ENCODE measurements around the gene ARHGAP45.
A peak's percentile ranks its signal among the peaks of the same experiment; 100 is the strongest.

The ARHGAP45 gene

DNA sequence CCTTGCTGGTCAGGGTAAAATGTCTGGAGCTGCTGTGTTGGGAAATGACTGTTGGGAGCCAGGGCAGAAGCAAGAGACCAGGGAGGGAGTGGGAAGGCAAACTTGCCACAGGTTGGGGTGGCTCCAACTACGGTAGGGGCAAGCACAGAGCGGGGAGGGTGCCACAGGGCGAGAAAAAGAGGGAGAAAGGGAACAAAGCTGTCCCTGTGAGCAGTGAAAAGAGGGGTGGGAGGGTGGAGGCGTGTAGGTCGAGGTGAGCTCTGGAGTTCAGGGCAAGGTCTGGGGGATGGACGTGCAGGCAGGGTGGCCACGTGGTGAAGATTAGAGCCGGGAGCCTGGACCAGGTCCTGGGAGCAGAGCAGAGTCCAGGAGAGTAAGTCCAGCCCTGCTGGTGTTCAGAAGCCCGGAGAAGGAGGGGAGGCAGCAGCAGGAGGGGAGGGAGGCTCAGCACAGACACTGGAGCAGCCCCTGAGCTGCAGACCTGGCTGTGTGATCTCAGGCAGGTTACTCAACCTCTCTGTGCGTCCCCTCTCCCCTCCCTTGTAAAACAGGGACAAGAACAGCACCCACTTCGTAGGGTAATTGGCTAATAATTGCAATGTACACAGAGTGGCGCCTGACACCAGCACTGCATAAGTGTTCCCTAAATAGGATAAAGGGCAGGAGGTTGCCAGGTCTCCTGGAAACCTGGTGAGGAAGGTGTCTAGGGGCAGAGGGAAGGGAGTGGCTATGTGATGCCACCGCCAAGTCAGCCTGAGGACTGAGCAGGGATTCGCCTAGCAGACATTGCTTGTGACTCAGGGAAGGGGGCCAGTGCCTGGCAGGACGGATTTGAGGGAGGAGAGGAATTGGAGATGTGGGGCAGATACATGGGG, 31.4 kb downstream of the ARHGAP45 start:
- DNase-seq (ENCODE audit: extremely low spot score, insufficient read length, low read depth) (no peak), FAIRE-seq (no peak)

DNA sequence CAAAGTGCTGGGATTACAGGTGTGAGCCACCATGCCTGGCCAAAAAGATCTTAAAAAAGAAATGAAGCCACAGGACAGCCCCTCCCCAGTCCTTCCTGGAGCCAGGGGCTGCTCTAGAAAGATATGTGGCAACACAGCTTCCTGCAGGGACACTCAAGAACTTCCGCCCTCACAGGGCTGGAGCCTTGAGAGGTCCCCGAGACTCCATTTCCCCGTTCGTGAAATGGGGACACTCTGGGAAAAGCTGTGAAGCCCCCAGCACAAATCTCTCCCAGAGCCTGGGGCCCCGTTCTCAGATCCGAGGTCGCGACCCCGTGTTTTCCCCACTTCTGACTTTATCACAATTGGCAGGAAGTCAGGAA, 34.4 kb downstream of the ARHGAP45 start:
- FAIRE-seq (no peak), DNase-seq (ENCODE audit: extremely low spot score, insufficient read length, low read depth) (no peak)

DNA sequence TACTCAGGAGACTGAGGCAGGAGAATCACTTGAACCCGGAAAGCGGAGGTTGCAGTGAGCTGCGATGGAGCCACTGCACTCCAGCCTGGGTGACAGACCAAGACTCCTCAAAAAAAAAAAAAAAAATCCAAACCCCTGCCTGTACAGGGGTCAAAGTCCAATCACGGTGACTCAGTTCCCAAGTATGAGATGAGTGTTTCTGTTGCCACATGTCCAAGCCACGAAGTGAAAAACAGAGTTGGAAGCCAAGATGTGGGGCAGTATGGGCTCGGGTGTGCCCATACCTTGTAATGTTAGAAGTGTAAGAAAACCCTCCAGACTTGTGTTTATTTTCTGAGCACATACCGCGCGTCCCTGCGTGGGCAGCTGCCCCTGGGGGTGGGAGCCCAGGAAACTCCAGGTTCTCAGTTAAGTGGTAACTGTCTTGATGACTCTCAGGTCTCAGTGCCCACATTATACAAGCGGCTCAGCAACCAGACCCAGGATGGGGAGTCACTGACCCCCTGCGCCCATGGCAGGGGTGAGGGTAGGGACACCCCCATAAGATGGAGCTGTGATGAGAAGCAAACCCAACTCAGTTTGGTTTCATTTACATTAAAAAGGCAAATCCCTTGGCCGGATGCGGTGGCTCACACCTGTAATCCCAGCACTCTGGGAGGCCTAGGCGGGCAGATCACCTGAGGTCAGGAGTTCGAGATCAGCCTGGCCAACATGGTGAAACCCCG, 35.6 kb downstream of the ARHGAP45 start:
- FAIRE-seq (peak; percentile 85), DNase-seq (ENCODE audit: extremely low spot score, insufficient read length, low read depth) (no peak)

DNA sequence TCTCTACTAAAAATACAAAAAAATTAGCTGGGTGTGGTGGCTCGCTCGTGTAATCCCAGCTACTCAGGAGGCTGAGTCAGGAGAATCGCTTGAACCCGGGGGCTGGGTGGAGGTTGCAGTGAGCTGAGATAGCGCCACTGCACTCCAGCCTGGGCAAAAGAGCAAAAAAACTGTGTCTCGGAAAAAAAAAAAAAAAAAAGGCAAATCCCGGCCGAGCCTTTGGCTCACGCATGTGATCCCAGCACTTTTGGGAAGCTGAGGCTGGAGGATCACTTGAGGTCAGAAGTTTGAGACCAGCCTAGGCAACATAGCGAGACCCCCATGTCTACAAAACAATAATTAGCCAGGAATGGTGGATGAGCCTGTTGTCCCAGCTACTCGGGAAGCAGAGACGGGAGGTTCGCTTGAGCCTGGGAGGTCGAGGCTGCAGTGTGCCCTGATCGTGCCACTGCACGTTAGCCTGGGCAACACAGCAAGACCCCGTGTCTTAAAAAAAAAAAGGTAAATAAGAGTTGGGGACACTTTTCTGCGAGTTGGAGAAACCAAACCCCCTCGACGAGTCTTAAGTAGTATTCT, 36.3 kb downstream of the ARHGAP45 start:
- no peak for DNase-seq (ENCODE audit: extremely low spot score, insufficient read length, low read depth)
- no peak for FAIRE-seq

DNA sequence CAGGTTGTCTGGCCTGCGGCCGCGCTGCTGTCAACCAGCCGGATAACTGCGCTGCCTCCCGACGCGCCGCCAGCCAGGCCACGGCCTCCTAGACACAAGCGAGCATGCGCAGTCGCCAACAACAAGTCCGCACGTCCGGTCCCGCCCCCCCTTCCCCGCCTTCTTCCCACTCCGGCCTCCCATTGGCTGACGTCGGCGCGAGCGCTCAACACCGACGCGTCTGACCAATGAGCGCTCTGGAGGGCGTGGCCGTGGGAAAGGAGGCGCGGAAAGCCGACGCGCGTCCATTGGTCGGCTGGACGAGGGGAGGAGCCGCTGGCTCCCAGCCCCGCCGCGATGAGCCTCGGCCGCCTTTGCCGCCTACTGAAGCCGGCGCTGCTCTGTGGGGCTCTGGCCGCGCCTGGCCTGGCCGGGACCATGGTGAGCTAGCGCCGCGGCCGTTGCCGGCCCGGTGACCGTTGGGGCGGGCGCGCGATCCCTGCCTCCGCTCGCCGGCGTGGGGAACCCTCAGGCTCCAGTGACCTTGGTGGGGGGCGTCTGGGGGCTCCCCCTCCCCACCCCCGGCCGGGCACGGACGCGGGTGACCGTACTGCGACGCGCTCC, 36.8 kb downstream of the ARHGAP45 start, which contains the start of gene GPX4:
Gene GPX4 (plus strand): TSS at position 287 of the 603 bp plus-strand sequence. CDS start 50 bp downstream, at position 337.
- FAIRE-seq, result peak; percentile 99
- peak; percentile 95 for DNase-seq (ENCODE audit: extremely low spot score, insufficient read length, low read depth)

DNA sequence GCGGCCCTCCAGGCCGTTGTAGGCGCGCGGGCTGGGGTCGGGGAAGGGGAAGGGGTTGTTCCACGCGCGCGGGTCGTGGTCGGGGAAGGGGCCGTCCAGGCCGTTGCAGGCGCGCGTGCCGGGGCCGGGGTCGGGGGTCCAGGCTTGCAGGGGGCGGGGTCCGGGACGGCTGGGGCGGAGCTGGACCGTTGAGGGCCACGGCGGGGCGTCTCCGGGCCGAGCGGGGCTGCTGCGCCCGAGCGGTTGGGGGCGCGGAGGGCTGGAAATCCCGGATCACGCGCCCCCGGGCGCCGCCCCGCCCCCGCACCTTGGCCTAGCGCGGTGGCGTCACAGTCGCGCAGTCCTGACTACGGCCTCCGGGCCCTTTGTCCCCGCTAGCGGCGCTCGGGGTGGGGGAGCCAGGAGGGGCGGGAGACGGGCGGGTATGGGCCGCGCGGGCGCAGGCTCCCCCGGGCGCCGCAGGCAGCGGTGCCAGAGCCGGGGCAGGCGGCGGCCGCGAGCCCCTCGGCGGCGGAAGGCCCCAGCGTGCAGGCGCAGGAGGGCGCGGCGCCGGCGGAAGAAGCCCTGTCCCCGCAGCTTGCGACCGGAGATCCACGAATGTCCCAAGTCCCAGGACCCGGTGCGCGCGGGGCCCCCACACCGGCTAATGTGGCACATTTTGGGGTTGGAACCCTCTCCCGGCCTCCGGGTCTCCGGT, 37.5 kb downstream of the ARHGAP45 start:
- peak; percentile 42 for FAIRE-seq
- no peak for DNase-seq (ENCODE audit: extremely low spot score, insufficient read length, low read depth)

DNA sequence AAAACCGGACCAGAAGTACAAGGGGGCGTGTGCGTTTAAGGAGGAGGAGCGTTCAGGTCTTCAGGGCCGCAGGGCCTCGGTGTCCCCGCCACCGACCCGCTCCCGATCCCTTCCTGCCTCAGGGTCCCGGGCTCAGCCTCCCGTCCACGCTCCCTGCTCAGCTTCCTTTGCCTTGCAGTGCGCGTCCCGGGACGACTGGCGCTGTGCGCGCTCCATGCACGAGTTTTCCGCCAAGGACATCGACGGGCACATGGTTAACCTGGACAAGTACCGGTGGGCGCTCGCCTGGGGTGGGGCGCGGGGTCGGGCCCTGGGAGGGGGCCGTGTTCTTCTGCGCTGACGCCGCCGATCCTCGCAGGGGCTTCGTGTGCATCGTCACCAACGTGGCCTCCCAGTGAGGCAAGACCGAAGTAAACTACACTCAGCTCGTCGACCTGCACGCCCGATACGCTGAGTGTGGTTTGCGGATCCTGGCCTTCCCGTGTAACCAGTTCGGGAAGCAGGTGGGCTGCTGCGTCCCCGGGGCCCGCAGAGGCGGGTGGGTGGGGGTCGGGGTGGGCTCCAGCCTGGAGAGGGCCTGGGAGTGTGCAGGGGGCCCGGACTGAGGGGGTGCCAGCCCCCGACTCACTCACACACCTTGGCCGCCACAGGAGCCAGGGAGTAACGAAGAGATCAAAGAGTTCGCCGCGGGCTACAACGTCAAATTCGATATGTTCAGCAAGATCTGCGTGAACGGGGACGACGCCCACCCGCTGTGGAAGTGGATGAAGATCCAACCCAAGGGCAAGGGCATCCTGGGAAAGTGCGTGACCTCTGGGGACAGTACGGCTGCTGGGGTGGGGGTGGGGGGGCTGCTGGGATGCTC, 38.3 kb downstream of the ARHGAP45 start:
- no peak for FAIRE-seq
- DNase-seq (ENCODE audit: extremely low spot score, insufficient read length, low read depth), result no peak

DNA sequence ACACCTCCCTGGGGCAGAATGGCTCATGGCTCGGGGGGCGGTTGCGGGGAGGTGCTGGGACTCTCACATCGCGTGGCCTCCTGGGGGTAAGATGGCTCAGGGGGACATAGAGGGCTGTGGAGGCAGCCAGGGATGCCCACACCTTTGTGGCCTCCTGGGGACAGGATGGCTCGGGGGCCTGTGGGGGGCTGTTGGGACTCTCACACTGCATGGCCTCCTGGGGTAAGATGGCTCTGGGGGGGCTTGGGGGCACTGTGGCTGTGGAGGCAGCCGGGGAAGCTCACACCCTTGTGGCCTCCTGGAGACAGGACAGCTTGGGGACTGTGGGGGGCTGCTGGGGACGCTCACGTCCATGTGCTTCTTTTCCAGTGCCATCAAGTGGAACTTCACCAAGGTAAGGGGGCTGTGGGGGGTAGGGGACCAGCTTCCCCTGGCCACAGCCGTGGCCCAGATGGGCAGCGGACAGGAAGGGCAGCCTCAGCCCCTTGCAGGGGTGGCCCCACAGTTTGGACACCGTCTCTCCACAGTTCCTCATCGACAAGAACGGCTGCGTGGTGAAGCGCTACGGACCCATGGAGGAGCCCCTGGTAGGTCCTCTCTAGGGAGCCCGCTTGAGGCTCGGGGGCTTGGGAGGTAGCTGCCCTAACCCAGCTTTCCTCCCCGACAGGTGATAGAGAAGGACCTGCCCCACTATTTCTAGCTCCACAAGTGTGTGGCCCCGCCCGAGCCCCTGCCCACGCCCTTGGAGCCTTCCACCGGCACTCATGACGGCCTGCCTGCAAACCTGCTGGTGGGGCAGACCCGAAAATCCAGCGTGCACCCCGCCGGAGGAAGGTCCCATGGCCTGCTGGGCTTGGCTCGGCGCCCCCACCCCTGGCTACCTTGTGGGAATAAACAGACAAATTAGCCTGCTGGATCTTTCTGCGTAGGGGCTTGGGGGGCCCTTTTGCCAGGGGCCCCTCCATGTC, 39.2 kb downstream of the ARHGAP45 start:
- no peak for DNase-seq (ENCODE audit: extremely low spot score, insufficient read length, low read depth)
- no peak for FAIRE-seq

DNA sequence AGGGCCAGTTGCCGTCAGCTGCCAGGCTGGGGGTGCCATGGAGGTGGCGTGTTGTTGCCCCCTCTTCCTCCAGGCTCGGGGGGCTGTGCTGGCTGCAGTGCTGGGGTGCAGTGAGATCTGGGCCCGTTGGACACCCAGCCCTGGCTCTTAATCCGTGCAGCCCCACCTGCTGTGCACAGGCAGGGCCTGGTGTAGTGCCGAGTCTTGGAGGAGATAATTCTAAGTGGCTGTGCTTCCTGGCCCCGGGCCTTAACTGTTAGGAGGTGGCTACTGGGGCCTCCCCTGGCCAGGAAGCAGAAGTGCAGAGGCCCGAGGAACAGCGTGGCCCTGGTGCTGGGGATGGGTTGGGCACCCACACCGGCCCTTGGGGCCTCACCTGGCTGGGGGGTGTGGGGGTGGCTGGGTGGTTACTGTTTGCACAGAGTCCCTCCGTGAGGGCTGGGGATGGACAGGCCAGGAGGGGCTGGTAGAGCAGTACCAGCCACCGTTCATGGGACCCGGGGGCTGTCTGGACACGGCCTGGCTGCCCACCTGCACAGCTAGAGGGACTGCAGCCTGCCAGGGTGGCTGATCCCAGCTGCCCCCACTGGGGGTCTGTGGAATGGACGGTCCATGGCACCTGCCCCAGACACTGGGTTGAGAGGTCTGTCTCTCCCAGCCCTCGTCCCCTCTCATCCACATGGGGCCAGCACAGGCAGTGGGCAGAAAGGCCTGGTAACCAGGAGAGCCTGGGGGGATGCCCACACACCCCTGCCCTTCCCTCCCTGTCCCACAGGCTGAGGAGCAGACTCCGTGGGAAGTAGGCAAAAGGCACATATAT, 40.1 kb downstream of the ARHGAP45 start:
- DNase-seq (ENCODE audit: extremely low spot score, insufficient read length, low read depth) (no peak), FAIRE-seq (no peak)

DNA sequence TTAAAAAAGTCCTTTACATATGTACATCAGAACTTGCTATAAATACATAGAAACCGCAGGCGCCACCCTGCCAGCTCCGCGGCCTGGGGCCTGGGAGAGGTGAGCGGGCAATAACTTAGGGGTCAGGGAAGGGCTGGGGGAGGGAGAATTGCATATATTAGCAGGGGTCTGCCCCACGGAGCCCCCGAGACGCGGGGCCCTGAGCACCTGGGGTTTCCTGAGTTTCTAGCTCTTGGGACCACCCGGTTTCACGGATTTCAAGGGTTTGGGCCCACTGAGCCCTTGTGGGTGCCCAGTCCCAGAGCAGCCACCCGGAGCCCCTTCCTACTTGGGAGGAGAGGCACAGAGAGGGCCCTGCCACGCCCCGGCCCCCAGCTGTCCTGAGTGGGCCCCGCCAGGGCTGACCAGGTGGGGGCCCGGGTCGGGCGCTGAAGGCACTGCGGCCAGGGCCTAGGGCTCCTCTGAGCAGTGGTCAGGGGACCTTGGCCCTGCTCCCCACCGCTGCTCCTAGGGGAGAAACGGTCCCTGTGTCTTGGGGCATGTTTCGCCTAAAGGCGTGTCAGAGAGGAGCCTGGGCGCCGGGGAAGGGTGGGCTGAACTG, 40.8 kb downstream of the ARHGAP45 start:
- FAIRE-seq (no peak), DNase-seq (ENCODE audit: extremely low spot score, insufficient read length, low read depth) (no peak)

DNA sequence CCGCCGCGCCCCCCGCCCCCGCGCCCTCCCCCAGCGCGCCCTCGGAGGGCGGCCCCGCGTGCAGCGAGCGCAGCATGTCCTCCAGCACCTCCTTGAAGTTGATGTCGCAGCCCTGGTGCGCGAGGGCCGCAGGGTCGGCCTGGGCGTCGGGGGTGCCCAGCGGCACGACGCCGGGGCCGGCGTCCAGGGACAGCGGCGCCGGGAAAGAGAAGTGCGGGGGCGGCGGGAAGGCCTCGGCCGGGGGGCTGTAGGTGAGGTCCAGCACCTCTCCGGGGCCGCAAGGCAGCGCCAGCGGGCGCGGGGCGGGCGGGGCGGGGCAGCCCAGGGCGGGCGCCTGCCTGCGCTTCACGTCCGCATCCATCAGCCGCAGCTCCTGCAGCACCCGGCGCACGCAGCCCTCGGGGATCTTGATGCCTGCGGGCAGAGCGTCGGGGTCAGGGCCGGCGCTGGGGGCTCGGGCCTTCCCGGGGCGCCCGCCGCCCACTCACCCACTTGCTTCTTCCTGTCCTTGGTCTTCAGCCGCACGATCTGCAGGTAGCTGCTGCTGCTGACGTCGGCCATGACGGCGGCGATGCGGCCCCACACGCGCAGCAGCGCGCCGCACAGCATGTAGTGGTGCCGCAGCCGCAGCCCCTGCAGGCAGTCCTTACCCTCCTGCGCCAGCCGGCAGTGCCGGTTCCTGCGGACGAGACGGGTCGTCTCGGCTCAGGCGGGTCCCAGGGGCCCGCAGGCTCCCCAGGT, 41.5 kb downstream of the ARHGAP45 start:
- DNase-seq (ENCODE audit: extremely low spot score, insufficient read length, low read depth) (no peak), FAIRE-seq (no peak)

DNA sequence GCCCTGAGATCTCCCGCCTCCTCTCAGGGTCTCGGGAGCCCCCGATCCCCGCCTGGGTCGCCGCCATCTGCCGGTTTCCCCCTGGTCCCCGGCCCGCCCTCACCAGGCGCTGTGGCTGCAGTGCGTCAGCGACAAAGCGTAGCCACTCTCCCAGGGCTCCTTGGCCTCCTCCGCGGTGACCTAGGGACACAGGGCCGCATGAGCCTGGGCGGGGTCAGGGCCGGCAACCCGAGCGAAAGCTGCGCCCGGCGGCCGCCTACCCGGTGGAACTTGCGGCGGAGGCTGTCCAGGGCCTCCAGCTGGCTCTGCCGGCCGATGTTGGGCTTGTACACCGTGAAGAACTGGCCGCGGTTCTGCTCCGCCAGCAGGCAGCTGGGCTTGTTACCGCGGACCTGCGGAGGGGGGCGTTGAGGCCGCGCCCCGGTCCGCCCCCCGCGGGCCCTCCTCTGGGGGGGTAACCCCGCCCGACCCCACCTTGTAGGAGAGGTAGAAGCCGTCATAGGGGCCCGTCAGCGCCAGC, 42.1 kb downstream of the ARHGAP45 start:
- DNase-seq (ENCODE audit: extremely low spot score, insufficient read length, low read depth) (no peak), FAIRE-seq (no peak)

DNA sequence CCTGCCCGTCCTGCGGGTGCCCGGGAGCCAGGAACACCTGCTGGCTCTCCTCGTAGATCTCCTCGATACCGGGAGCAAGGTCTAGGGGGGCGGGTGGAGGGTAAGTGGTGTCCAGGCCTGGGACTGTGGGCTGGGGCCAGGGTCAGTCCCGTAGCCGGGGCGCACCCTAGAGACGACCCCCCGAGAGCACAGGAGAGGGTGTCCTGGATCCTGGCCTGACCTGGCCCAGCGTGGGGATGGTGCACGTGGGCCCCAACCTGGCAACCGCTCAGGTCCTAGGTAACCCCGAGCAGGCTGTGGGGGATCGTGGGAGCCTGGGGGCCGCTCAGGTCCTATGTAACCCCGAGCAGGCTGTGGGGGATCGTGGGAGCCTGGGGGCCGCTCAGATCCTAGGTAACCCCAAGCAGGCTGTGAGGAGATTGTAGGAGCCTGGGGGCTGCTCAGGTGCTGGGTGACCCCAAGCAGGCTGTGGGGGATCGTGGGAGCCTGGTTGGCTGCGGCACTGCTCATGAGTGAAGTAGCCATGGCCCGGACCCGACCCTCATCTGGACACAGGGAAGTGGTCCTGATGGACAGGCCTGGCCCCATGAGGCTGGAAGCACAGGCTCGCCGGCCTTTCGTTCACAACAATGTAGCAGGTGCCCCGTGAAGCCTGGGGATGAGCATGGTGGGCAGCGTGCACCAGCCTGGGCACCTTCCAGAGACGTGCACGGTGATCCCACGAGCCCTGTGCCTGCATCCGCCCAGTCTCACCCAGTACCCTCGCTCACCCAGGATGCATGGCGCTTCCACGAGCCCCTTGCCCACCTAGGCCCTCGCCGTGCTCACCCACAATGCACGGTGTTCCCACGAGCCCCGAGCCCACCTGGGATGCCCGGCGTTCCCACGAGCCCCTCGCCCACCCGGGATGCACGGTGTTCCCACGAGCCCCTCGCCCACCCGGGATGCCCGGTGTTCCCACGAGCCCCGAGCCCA, 43.0 kb downstream of the ARHGAP45 start:
- no peak for DNase-seq (ENCODE audit: extremely low spot score, insufficient read length, low read depth)
- no peak for FAIRE-seq

DNA sequence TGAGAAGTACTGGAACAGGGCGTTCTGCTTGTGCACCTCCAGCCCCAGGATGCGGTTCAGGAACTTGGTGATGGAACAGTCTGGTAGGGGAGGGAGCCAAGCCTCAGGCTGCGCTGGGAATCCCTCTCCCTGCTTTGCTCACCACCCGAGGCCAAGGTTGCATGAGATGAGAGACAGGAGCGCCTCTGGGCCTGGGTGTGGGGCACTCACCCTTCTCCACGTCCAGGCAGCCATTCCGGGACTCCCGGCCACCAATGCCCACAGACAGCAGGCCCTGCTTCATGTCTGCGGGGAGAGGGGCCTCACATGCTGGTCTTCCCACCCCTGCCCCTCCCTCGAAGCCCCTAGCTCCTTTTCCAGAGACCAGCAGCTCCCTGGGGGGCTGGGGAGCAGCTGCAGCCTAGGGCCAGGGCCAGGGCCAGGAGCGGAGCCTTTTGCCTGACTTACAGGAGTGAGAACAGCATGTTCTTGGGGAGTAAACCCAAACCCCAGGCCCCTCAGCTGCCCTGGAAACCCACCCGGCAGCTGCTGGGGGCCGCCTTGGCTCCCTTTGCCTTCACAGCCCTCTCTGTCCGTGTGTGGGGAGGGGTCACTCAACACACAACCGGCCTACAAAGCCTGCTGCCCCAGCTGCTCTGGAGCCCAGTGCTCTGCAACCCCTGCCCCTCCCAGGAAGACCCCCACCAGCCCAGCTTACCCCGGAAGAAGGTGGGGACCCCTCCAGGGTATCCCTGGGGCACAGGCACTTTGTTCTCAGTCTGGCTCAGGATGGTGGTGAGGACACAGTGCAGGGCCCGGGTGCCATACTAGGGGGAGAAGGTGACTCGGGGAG, 44.1 kb downstream of the ARHGAP45 start:
- FAIRE-seq, result no peak
- no peak for DNase-seq (ENCODE audit: extremely low spot score, insufficient read length, low read depth)
